Activated CD4-positive, alpha-beta T cell treated with anti-CD3 and anti-CD28 coated beads for 36 hours (primary cell): ENCODE results near the gene SPNS2. TPM values are rescaled to one million over a fixed set of nuclear protein-coding genes. Genes with fewer than 3 reads are reported as not detected.

Experiments used
- ATAC-seq: fragments of 200-7000 bp; cut with Tn5 transposase; one replicate; pipeline ENCODE4 v1.10.0; 2021; ENCODE audit warnings: mild to moderate bottlenecking, moderate library complexity
- CTCF ChIA-PET: fragments of 350-600 bp; sonication (Branson Sonifier 250); formaldehyde crosslinking; loops from one replicate; lab custom pipeline; 2021; ENCODE audit warnings: antibody characterized with exemption; lab: Charles Lee
- POLR2A ChIA-PET: fragments of 350-600 bp; sonication (Branson Sonifier 250); formaldehyde crosslinking; loops from one replicate; lab custom pipeline; 2021; ENCODE audit warnings: antibody characterized with exemption, inconsistent platforms; lab: Charles Lee
- DNase-seq: peaks from one replicate; pipeline ENCODE4 v3.0.0-alpha.2; 2020
- H3K27ac Mint-ChIP-seq: one replicate; pipeline ENCODE4 v1.8.0; 2021; ENCODE audit warnings: mixed read lengths
- H3K27me3 Mint-ChIP-seq: one replicate; pipeline ENCODE4 v1.8.0; 2021; ENCODE audit warnings: mixed read lengths
- H3K36me3 Mint-ChIP-seq: one replicate; pipeline ENCODE4 v1.8.0; 2021; ENCODE audit warnings: low read depth, mixed read lengths
- H3K4me1 Mint-ChIP-seq: one replicate; pipeline ENCODE4 v1.8.0; 2021; ENCODE audit warnings: mixed read lengths
- H3K4me3 Mint-ChIP-seq: one replicate; pipeline ENCODE4 v1.8.0; 2021; ENCODE audit warnings: mild to moderate bottlenecking, moderate library complexity, mixed read lengths
- H3K9me3 Mint-ChIP-seq: one replicate; pipeline ENCODE4 v1.8.0; 2021; ENCODE audit warnings: low read depth, mixed read lengths
- intact Hi-C, 2 experiments: fragments of 100-400 bp; cut with DNase I in 1 of 2; cut with micrococcal nuclease in 1 of 2; formaldehyde crosslinking; loops; one replicate each; pipeline versions ENCODE4 v1.14.2 to v1.15.1; 2022 to 2024; cut with DNase I, micrococcal nuclease
- total RNA-seq, 2 experiments: library from RNA; stranded (reverse); gene quantifications; one replicate each; pipeline ENCODE4 v1.2.3, GENCODE V29; 2021

The SPNS2 gene
- total RNA-seq, 2 experiments from 2014 or later: 0.07 to 0.37 TPM

DNA sequence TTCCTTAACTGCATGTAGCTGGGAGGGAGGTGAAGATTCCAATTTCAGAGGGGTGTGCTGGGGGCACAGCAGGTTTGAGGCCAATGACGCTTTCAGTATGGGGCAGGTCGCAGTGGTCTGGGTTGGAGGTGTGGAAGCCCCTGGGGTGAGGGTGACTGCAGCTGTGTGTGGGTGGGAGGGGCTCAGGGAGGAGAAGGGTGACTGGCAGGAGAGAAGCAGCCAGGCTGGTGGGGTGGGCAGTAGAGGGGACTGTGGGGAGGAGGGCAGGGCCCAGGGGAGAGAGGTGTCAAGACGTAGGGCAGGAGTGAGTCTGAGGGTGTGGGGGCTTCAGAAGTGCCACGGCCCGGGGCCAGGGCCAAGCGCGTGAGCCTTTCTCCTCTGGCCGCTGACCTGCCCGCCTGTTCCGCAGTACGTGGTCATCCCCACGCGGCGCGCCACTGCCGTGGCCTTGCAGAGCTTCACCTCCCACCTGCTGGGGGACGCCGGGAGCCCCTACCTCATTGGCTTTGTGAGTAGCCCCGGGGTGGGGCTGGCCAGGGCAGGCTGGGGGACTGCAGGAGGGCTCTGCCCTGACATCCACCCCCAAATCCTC lies 37.1 kb downstream of the SPNS2 start:
- Mint-ChIP-seq H3K9me3 (no peaks in the 10 kb centered on the region), H3K4me1 (no peaks in the 10 kb centered on the region), H3K4me3 (no peak overlapping the region), H3K36me3 (peaks cover 3% of the 10 kb centered on the region), H3K27ac (no peak overlapping the region), H3K27me3 (peaks cover 6% of the 10 kb centered on the region)
- DNase-seq (no peak), ATAC-seq (no peak)
- intact Hi-C loops: loop anchor here in 1 of 2 experiments (10.0 kb wide), 1 partner anchor 111 kb away; no protein-coding TSS in a partner anchor
- ChIA-PET POLR2A (interaction anchor here (1.3 kb wide), 1 partner anchor 9 kb away, joined by 4 read pairs; no protein-coding TSS in a partner anchor), CTCF (no interaction called here)

DNA sequence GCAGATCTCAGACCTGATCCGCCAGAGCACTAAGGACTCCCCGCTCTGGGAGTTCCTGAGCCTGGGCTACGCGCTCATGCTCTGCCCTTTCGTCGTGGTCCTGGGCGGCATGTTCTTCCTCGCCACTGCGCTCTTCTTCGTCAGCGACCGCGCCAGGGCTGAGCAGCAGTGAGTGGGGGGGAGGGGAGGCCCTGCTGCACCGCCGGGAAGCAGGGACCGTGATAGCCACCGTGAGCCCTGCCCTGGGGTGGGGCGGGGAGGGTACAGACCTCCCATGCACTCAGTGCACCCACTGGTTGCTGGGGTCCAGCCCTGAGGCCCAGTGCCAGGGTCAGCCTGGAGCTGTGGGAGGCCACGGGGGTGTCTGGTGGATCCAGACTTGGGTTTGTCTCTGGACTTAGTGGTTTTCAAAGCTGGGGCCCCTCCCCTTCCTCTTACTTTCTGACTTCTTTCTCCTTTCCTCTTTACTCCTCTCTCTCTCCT lies 37.6 kb downstream of the SPNS2 start:
- Mint-ChIP-seq H3K27ac (no peak overlapping the region), H3K9me3 (no peaks in the 10 kb centered on the region), H3K4me1 (no peaks in the 10 kb centered on the region), H3K27me3 (peaks cover 6% of the 10 kb centered on the region), H3K36me3 (peaks cover 8% of the 10 kb centered on the region), H3K4me3 (no peak overlapping the region)
- ChIA-PET CTCF (no interaction called here), POLR2A (interaction anchor here (0.6 to 1.3 kb wide), 2 partner anchors 9 to 58 kb away, joined by 4 to 8 read pairs; no protein-coding TSS in a partner anchor)
- ATAC-seq (no peak), DNase-seq (no peak)
- intact Hi-C loops: loop anchor here in 1 of 2 experiments (10.0 kb wide), 1 partner anchor 111 kb away; no protein-coding TSS in a partner anchor

DNA sequence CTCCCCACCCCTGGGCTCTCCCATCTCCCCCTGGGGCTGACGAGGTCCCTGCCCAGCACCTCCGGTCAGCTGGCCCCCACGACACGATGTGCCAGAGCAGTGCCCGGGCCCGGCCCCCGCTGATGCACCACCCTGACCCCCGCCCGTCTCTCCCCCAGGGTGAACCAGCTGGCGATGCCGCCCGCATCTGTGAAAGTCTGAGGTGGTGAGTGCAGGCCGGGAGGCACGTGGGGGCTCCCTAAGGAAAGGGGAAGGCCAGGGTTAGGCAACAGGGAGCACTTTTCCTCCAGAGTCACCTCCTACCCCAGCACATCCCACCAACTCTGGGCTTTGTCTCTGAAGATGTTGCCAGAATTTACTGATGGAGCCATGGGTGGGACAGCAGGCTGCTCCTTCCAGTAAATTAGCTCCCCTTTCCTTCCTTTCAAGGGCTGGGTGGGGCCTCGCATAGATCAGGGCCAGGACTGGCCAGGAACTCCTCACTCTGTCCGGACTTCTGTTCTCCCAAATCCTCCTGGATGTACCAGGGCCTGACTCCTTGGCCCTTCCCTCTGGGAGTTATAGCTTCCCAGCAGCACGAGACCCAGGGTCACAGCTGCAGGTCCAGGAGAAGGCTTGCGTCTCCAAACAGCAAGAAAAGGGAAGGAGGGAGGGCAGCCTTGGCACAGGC lies 38.2 kb downstream of the SPNS2 start:
- ATAC-seq (no peak), DNase-seq (no peak)
- CTCF ChIA-PET: interaction anchor here (0.6 to 0.9 kb wide), 2 partner anchors 15 to 17 kb away, joined by 3 to 5 read pairs; no protein-coding TSS in a partner anchor
- intact Hi-C loops: loop anchor here in 1 of 2 experiments (10.0 kb wide), 1 partner anchor 112 kb away; no protein-coding TSS in a partner anchor
- peaks cover 9% of the 10 kb centered on the region for H3K36me3 Mint-ChIP-seq
- no peak overlapping the region for H3K4me3 Mint-ChIP-seq
- H3K27me3 Mint-ChIP-seq: peaks cover 6% of the 10 kb centered on the region
- no peaks in the 10 kb centered on the region for H3K9me3 Mint-ChIP-seq
- POLR2A ChIA-PET: interaction anchor here (0.6 to 1.3 kb wide), 4 partner anchors 10 to 403 kb away, joined by 3 to 8 read pairs (median 4); partner anchors contain the start of gene SLC25A11
- no peak overlapping the region for H3K27ac Mint-ChIP-seq
- H3K4me1 Mint-ChIP-seq: no peaks in the 10 kb centered on the region

DNA sequence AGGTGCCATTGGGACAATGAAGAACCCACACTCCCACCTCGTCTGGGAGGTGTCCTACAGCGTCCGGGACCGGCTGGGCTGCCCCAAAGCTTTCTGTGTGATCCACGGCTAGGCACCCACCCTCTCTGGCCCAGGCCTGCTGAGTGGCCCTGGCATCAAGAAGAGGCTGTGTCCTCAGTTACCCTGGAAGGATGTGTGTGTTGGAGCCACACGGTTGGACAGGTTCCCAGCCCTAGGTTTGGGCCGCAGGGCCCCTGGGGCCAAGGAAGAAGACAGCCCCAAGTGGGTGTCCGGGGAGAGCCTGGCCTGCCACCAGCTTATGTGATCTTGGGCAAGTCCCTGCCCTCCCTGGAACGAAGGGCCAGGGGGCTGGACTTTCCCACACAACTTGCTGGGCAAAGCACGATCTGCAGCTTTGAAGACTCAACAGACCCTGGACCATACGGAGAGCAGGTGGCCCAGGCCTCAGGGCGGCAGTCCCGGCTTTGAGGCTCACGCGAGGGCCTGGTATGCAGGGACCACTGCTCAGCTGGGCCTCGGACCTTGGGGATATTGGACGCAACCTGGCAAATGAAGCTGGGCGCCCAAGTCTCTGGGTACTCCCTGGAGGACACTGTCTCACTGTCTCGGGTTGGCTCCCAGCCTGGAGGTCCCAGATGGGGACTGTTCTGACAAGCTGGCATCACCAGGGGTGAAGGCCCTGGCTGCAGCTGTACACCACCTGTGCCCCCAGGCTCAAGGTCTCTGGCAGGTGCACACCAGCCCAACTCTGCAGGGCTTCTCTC lies 39.0 kb downstream of the SPNS2 start:
- Mint-ChIP-seq H3K4me1 (no peaks in the 10 kb centered on the region), H3K36me3 (peaks cover 13% of the 10 kb centered on the region), H3K27me3 (peaks cover 3% of the 10 kb centered on the region), H3K27ac (no peak overlapping the region), H3K9me3 (no peaks in the 10 kb centered on the region), H3K4me3 (no peak overlapping the region)
- CTCF ChIA-PET: interaction anchor here (0.6 to 0.9 kb wide), 3 partner anchors 15 to 26 kb away, joined by 3 to 5 read pairs (median 4); no protein-coding TSS in a partner anchor
- DNase-seq (no peak), ATAC-seq (no peak)
- intact Hi-C loops: loop anchor here in 1 of 2 experiments (10.0 kb wide), 1 partner anchor 113 kb away; no protein-coding TSS in a partner anchor
- POLR2A ChIA-PET: interaction anchor here (0.6 to 1.2 kb wide), 3 partner anchors 14 to 402 kb away, joined by 3 to 4 read pairs (median 3); partner anchors contain the start of gene SLC25A11

DNA sequence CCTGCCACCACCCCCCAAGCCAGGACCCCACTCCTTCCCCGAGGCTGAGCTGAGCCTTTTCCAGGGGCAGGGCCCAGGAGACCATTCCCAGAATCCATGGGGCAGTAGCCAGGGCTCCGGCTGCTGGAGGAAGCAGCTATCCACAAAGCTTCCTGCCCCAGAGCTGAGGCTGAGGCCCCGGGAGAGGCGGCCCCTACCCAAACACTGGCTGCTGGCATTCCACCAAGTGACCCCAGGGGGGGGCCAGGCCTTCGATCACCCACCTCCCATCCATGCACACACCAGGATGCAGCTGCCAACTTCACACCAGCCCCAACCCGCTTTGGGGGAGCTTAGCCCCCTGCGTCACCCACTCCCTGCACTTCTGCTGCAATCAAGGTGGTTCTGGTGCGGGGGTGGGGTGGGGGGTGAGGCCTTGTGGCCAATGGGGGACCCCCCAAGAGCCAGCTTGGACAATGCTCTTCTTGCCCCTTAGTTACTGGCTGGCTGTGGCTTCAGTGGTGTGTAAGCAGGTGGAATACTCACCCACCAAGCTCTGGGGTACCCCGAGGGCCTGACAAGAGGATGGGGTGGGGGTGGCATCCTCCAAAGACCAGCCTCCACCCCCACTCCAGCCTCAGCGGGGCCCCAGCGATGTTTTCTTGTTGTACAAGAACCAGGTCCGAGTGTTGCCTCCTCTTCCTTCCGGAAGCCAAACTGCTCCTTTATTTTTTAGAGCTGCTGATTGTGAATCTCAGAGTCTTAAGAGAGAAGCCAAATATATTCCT lies 39.7 kb downstream of the SPNS2 start:
- peaks cover 13% of the 10 kb centered on the region for H3K36me3 Mint-ChIP-seq
- ATAC-seq (no peak), DNase-seq (no peak)
- no peaks in the 10 kb centered on the region for H3K9me3 Mint-ChIP-seq
- POLR2A ChIA-PET: interaction anchor here (0.5 to 1.2 kb wide), 3 partner anchors 17 to 204 kb away, joined by 3 read pairs; partner anchors contain the start of gene MYBBP1A
- intact Hi-C loops: loop anchor here in 1 of 2 experiments (10.0 kb wide), 1 partner anchor 114 kb away; no protein-coding TSS in a partner anchor
- no peaks in the 10 kb centered on the region for H3K27me3 Mint-ChIP-seq
- H3K4me1 Mint-ChIP-seq: no peaks in the 10 kb centered on the region
- CTCF ChIA-PET: interaction anchor here (0.7 kb wide), 2 partner anchors 25 to 324 kb away, joined by 3 to 4 read pairs; no protein-coding TSS in a partner anchor
- H3K27ac Mint-ChIP-seq: no peak overlapping the region
- no peak overlapping the region for H3K4me3 Mint-ChIP-seq

DNA sequence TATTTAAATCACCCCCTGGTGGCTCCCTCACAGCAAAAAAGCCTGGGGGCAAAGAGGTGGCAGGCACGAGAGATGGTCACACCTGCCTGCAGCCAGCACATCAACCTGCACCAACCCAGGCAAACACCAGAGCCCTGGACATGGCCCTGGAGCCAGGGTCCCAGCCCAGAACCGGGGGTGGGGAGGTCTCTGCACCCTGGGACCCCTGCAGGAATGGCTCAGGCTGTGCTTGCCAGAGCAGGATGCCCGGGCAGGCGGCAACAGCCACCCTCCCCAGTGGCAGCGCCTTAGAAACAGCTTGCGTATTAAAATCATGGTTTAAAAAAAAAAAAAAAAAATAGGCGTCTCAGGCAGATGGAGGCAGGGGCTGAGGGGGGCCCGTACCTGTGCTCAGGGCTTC lies 40.3 kb downstream of the SPNS2 start:
- H3K4me3 Mint-ChIP-seq: no peak overlapping the region
- H3K36me3 Mint-ChIP-seq: peaks cover 15% of the 10 kb centered on the region
- no peaks in the 10 kb centered on the region for H3K4me1 Mint-ChIP-seq
- H3K27ac Mint-ChIP-seq: no peak overlapping the region
- no peaks in the 10 kb centered on the region for H3K27me3 Mint-ChIP-seq
- CTCF ChIA-PET: no interaction called here
- intact Hi-C loops: loop anchor here in 1 of 2 experiments (10.0 kb wide), 1 partner anchor 114 kb away; no protein-coding TSS in a partner anchor
- ATAC-seq (no peak), DNase-seq (no peak)
- POLR2A ChIA-PET: interaction anchor here (0.5 to 1.2 kb wide), 3 partner anchors 16 to 204 kb away, joined by 3 read pairs; partner anchors contain the start of gene MYBBP1A
- no peaks in the 10 kb centered on the region for H3K9me3 Mint-ChIP-seq

DNA sequence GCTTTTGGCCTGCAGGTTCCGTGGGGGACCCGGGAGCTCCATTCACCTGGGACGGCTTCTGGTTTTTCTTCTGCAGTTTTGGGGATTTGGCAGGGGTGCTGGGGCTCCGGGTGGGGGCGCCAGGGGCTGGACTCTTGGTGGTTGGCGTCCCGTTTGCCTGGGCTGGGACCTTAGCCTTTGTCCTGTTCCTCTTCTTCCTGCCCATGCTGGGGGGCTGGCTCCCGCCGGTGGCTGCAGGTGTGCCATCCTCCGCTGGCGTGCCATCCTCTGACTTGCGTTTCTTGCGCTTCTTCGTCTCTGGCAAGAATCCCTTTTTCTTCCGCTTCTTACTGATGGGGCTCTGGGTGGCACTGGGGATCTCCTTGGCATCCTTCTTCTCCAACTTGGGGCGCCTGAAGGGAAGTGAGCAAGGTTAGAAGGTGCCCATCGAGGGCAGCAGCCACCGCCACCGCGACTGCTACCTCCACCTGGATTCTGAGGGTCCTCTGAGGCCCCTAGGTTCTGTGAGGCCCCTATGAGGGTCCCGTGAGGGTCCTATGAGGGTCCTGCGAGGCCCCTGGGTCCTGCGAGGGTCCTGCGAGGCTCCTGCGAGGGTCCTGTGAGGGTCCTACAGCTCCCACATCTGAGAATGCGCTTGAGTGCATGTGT lies 41.0 kb downstream of the SPNS2 start:
- Mint-ChIP-seq H3K9me3 (no peaks in the 10 kb centered on the region), H3K4me1 (no peaks in the 10 kb centered on the region), H3K27ac (no peak overlapping the region), H3K27me3 (no peaks in the 10 kb centered on the region), H3K36me3 (peaks cover 15% of the 10 kb centered on the region), H3K4me3 (no peak overlapping the region)
- POLR2A ChIA-PET: no interaction called here
- ATAC-seq (no peak), DNase-seq (no peak)
- intact Hi-C loops: loop anchor here in 1 of 2 experiments (10.0 kb wide), 1 partner anchor 115 kb away; no protein-coding TSS in a partner anchor
- CTCF ChIA-PET: no interaction called here

DNA sequence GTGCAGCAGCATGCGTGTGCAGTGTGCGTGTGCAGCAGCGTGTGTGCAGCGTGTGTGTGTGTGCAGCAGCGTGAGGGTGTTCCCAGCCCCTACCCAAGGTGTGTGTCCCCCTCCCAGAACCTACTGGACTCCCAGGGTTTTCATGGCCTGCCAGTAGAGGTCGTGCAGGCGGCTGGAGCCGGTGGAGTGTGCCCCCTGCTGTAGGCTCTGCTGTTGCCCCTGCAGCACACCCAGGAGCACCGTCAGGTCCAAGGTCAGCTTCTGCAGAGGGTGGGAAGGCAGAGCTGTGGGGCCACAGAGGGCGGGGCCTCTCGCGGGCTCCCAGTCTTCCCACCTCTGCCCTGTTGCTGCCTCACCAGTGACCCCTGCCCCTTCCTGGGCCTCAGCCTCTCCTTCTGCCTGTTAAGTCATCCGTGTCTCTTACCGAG lies 41.6 kb downstream of the SPNS2 start:
- Mint-ChIP-seq H3K9me3 (no peaks in the 10 kb centered on the region), H3K36me3 (peaks cover 15% of the 10 kb centered on the region), H3K4me3 (no peak overlapping the region), H3K4me1 (no peaks in the 10 kb centered on the region), H3K27me3 (no peaks in the 10 kb centered on the region), H3K27ac (no peak overlapping the region)
- POLR2A ChIA-PET: no interaction called here
- DNase-seq (no peak), ATAC-seq (no peak)
- CTCF ChIA-PET: no interaction called here
- intact Hi-C loops: no loop called here

DNA sequence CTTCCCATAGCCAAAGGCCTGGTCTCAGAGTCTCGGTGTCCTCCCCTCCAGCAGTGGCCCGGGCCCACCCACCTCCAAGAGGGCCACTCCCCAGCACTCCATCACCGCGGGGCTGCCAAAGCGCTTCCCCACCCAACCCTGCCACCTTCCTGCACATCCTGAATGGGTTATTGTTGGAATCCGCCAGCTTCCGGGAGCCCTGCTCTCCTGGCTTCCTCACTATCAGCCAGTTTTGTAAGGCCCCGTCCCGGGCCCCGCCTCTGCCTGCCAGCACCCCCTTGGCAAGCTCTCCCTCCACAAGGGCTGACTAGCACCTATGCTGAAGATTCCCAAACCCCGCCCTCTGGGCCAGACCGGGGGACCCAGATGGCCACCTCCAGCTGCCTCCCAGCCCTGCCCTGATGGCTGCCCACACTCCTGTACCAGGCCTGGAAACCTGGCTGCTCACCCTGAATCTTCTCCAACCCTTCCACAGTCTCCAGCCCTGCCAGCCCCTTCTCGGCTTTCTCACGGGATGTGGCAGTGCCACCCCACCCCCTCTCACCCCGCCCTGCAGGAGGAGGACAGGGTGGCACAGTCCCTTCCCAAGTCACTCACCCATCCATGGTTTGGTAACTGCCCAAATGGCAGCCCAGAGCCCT lies 42.1 kb downstream of the SPNS2 start:
- DNase-seq (no peak), ATAC-seq (no peak)
- CTCF ChIA-PET: no interaction called here
- Mint-ChIP-seq H3K27ac (no peak overlapping the region), H3K4me1 (no peaks in the 10 kb centered on the region), H3K4me3 (no peak overlapping the region), H3K9me3 (no peaks in the 10 kb centered on the region), H3K27me3 (no peaks in the 10 kb centered on the region), H3K36me3 (peaks cover 15% of the 10 kb centered on the region)
- POLR2A ChIA-PET: no interaction called here
- intact Hi-C loops: no loop called here
